ENCODE measurements around the gene SWSAP1.
"Not testable (repeated sequence)": the region's sequence is repeated elsewhere in the genome, so short reads cannot be mapped to it uniquely, and the experiment has no call there.

The SWSAP1 gene

GRCh38 chr19:11340099-11340467 is 34.4 kb upstream of the SWSAP1 start:
- H3K79me1 ChIP-seq (ENCODE audit: low read length); H2AFZ ChIP-seq (ENCODE audit: insufficient read depth, low read length, poor library complexity); H3K9ac ChIP-seq (ENCODE audit: low read length); H3K36me3 ChIP-seq (ENCODE audit: control insufficient read depth in 1 of 2, insufficient read depth in 2 of 2, low read length in 2 of 2); H2BK12ac ChIP-seq (ENCODE audit: low read length); H2BK5ac ChIP-seq (ENCODE audit: low read depth, low read length, poor library complexity); H3K79me2 ChIP-seq (ENCODE audit: control insufficient read depth, insufficient read depth, low read length, poor library complexity); H3K4ac ChIP-seq (ENCODE audit: low read depth, low read length); H2AK5ac ChIP-seq (ENCODE audit: low read length); H3K18ac ChIP-seq (ENCODE audit: low read length); H4K12ac ChIP-seq (ENCODE audit: low read depth, low read length); H3K4me3 ChIP-seq (ENCODE audit: low read depth, low read length); H3K27me3 ChIP-seq (ENCODE audit: insufficient read depth, low read length); DNase-seq; H2BK120ac ChIP-seq (ENCODE audit: insufficient read depth, low read length, poor library complexity); H3K23ac ChIP-seq (ENCODE audit: low read length); H4K91ac ChIP-seq (ENCODE audit: low read depth, low read length); H3K14ac ChIP-seq (ENCODE audit: low read length); H3K4me2 ChIP-seq (ENCODE audit: low read length); H3K27ac ChIP-seq (ENCODE audit: low read depth, low read length); H3K9me3 ChIP-seq (ENCODE audit: insufficient read depth, low read depth, low read length): not testable (repeated sequence)
- Histone ChIP-seq H4K8ac (ENCODE audit: low read depth, low read length) (peak overlapping the region; percentile 5), H3K4me1 (ENCODE audit: control insufficient read depth in 1 of 2, insufficient read depth in 2 of 2, low read length in 2 of 2) (peaks cover 6 to 14% of the 10 kb centered on the region in 2 experiments)
- no CpG with 5 or more reads among the region's 8 CpGs for WGBS (ENCODE audit: extremely low coverage, insufficient coverage, insufficient read length)

GRCh38 chr19:11342429-11342828 is 32.0 kb upstream of the SWSAP1 start:
- Histone ChIP-seq H3K36me3 (ENCODE audit: control insufficient read depth in 1 of 2, insufficient read depth in 2 of 2, low read length in 2 of 2) (no peaks in the 10 kb centered on the region), H2BK120ac (ENCODE audit: insufficient read depth, low read length, poor library complexity) (no peak overlapping the region), H3K27me3 (ENCODE audit: insufficient read depth, low read length) (no peaks in the 10 kb centered on the region), H3K4me2 (ENCODE audit: low read length) (no peak overlapping the region), H3K4me1 (ENCODE audit: control insufficient read depth in 1 of 2, insufficient read depth in 2 of 2, low read length in 2 of 2) (peaks cover 12 to 18% of the 10 kb centered on the region in 2 experiments), H3K18ac (ENCODE audit: low read length) (no peak overlapping the region), H3K9me3 (ENCODE audit: insufficient read depth, low read depth, low read length) (no peaks in the 10 kb centered on the region), H3K9ac (ENCODE audit: low read length) (no peak overlapping the region), H2BK12ac (ENCODE audit: low read length) (no peak overlapping the region), H2AK5ac (ENCODE audit: low read length) (no peak overlapping the region), H3K14ac (ENCODE audit: low read length) (no peak overlapping the region), H4K91ac (ENCODE audit: low read depth, low read length) (no peak overlapping the region), H3K4ac (ENCODE audit: low read depth, low read length) (no peak overlapping the region), H4K8ac (ENCODE audit: low read depth, low read length) (no peak overlapping the region), H3K79me2 (ENCODE audit: control insufficient read depth, insufficient read depth, low read length, poor library complexity) (peaks cover 4% of the 10 kb centered on the region), H3K4me3 (ENCODE audit: low read depth, low read length) (no peak overlapping the region), H3K27ac (ENCODE audit: low read depth, low read length) (no peak overlapping the region), H2AFZ (ENCODE audit: insufficient read depth, low read length, poor library complexity) (no peak overlapping the region), H3K79me1 (ENCODE audit: low read length) (peaks cover 8% of the 10 kb centered on the region), H2BK5ac (ENCODE audit: low read depth, low read length, poor library complexity) (no peak overlapping the region), H4K12ac (ENCODE audit: low read depth, low read length) (no peak overlapping the region), H3K23ac (ENCODE audit: low read length) (no peak overlapping the region)
- WGBS (ENCODE audit: extremely low coverage, insufficient coverage, insufficient read length) = no CpG with 5 or more reads among the region's 3 CpGs
- DNase-seq = no peak

GRCh38 chr19:11345122-11345803 is 29.2 kb upstream of the SWSAP1 start:
- H3K4me1 ChIP-seq (ENCODE audit: control insufficient read depth in 1 of 2, insufficient read depth in 2 of 2, low read length in 2 of 2) = peaks cover 6 to 7% of the 10 kb centered on the region in 2 experiments
- H4K8ac ChIP-seq (ENCODE audit: low read depth, low read length) = no peak overlapping the region
- no peak overlapping the region for H3K4ac ChIP-seq (ENCODE audit: low read depth, low read length)
- H3K18ac ChIP-seq (ENCODE audit: low read length) = no peak overlapping the region
- H2AK5ac ChIP-seq (ENCODE audit: low read length) = no peak overlapping the region
- peak overlapping the region; percentile 73 for H3K4me2 ChIP-seq (ENCODE audit: low read length)
- H3K79me2 ChIP-seq (ENCODE audit: control insufficient read depth, insufficient read depth, low read length, poor library complexity) = no peaks in the 10 kb centered on the region
- peaks cover 8% of the 10 kb centered on the region for H3K9me3 ChIP-seq (ENCODE audit: insufficient read depth, low read depth, low read length)
- no peak overlapping the region for H4K91ac ChIP-seq (ENCODE audit: low read depth, low read length)
- peak overlapping the region; percentile 2 for H3K4me3 ChIP-seq (ENCODE audit: low read depth, low read length)
- H2AFZ ChIP-seq (ENCODE audit: insufficient read depth, low read length, poor library complexity) = peak overlapping the region; percentile 1
- H2BK120ac ChIP-seq (ENCODE audit: insufficient read depth, low read length, poor library complexity) = no peak overlapping the region
- no peak overlapping the region for H2BK5ac ChIP-seq (ENCODE audit: low read depth, low read length, poor library complexity)
- no peak overlapping the region for H2BK12ac ChIP-seq (ENCODE audit: low read length)
- no peaks in the 10 kb centered on the region for H3K27me3 ChIP-seq (ENCODE audit: insufficient read depth, low read length)
- H3K9ac ChIP-seq (ENCODE audit: low read length) = no peak overlapping the region
- no peaks in the 10 kb centered on the region for H3K36me3 ChIP-seq (ENCODE audit: control insufficient read depth in 1 of 2, insufficient read depth in 2 of 2, low read length in 2 of 2)
- no CpG with 5 or more reads among the region's 15 CpGs for WGBS (ENCODE audit: extremely low coverage, insufficient coverage, insufficient read length)
- no peak overlapping the region for H3K23ac ChIP-seq (ENCODE audit: low read length)
- H4K12ac ChIP-seq (ENCODE audit: low read depth, low read length) = no peak overlapping the region
- no peak overlapping the region for H3K27ac ChIP-seq (ENCODE audit: low read depth, low read length)
- H3K79me1 ChIP-seq (ENCODE audit: low read length) = peaks cover 3% of the 10 kb centered on the region
- no peak overlapping the region for H3K14ac ChIP-seq (ENCODE audit: low read length)
- no peak for DNase-seq

- peak within 1 kb of the TSS; percentile 27 for H4K91ac ChIP-seq (ENCODE audit: low read depth, low read length)
- no CpG with 5 or more reads among the region's 50 CpGs for WGBS (ENCODE audit: extremely low coverage, insufficient coverage, insufficient read length)
- H4K8ac ChIP-seq (ENCODE audit: low read depth, low read length) = peak within 1 kb of the TSS; percentile 87
- no peak within 1 kb of the TSS for H2BK120ac ChIP-seq (ENCODE audit: insufficient read depth, low read length, poor library complexity)
- H2BK12ac ChIP-seq (ENCODE audit: low read length) = no peak within 1 kb of the TSS
- H3K4ac ChIP-seq (ENCODE audit: low read depth, low read length) = no peak within 1 kb of the TSS
- no peak within 1 kb of the TSS for H2BK5ac ChIP-seq (ENCODE audit: low read depth, low read length, poor library complexity)
- no peak within 1 kb of the TSS for H2AK5ac ChIP-seq (ENCODE audit: low read length)
- peak; percentile 99 to 100 for DNase-seq
- H3K23ac ChIP-seq (ENCODE audit: low read length) = no peak within 1 kb of the TSS
- H3K4me3 ChIP-seq (ENCODE audit: low read depth, low read length) = peak within 1 kb of the TSS; percentile 80
- H3K27ac ChIP-seq (ENCODE audit: low read depth, low read length) = peak within 1 kb of the TSS; percentile 45
- H3K36me3 ChIP-seq (ENCODE audit: control insufficient read depth in 1 of 2, insufficient read depth in 2 of 2, low read length in 2 of 2) = no peaks in the 10 kb centered on the region
- peak within 1 kb of the TSS; percentile 90 for H3K4me2 ChIP-seq (ENCODE audit: low read length)
- peak within 1 kb of the TSS; percentile 37 for H3K14ac ChIP-seq (ENCODE audit: low read length)
- H2AFZ ChIP-seq (ENCODE audit: insufficient read depth, low read length, poor library complexity) = peak within 1 kb of the TSS; percentile 82
- peak within 1 kb of the TSS; percentile 84 for H4K12ac ChIP-seq (ENCODE audit: low read depth, low read length)
- H3K9ac ChIP-seq (ENCODE audit: low read length) = peak within 1 kb of the TSS; percentile 65
- peaks cover 6 to 7% of the 10 kb centered on the region in 2 experiments for H3K4me1 ChIP-seq (ENCODE audit: control insufficient read depth in 1 of 2, insufficient read depth in 2 of 2, low read length in 2 of 2)
- H3K18ac ChIP-seq (ENCODE audit: low read length) = no peak within 1 kb of the TSS
- peaks cover 3% of the 10 kb centered on the region for H3K79me1 ChIP-seq (ENCODE audit: low read length)
- no peaks in the 10 kb centered on the region for H3K79me2 ChIP-seq (ENCODE audit: control insufficient read depth, insufficient read depth, low read length, poor library complexity)
- no peaks in the 10 kb centered on the region for H3K27me3 ChIP-seq (ENCODE audit: insufficient read depth, low read length)
- H3K9me3 ChIP-seq (ENCODE audit: insufficient read depth, low read depth, low read length) = peaks cover 11% of the 10 kb centered on the region
These were observed 28.1 kb upstream of the SWSAP1 start, which contains the start of the genes CCDC159 and TMEM205 for GRCh38 chr19:11346104-11346940. TSS of gene CCDC159 (plus strand) at chr19:11346519. CDS start at chr19:11346607, 88 bp downstream. TSS of gene TMEM205 (minus strand) at chr19:11346268. CDS start at chr19:11345619, 649 bp downstream.

Measured in trophoblast cell (in vitro differentiated cells and primary cell).